ENCODE results near the gene PPP5C. TPM values are rescaled to one million over a fixed set of nuclear protein-coding genes. Genes with fewer than 3 reads are reported as not detected.
"Not testable (repeated sequence)": the region's sequence is repeated elsewhere in the genome, so short reads cannot be mapped to it uniquely, and the experiment has no call there.

Gene PPP5C
- polyA plus RNA-seq, 3 donors, result 9.9 to 76.3 (median 12.6) TPM

GRCh38 chr19:46311444-46311843 lies 35.4 kb upstream of the PPP5C start:
- no peak overlapping the region for H3K27ac Mint-ChIP-seq
- H4K20me1 ChIP-seq (ENCODE audit: insufficient read depth, low read length), result no peaks in the 10 kb centered on the region
- no peaks in the 10 kb centered on the region for H3K79me2 ChIP-seq (ENCODE audit: insufficient read depth, low read length)
- H3K4me3 Mint-ChIP-seq, result no peak overlapping the region
- H3K9me3 ChIP-seq (replicated peaks in 1 of 2; ENCODE audit: control insufficient read depth in 1 of 2, insufficient read depth in 1 of 2, low read length in 2 of 2), result peaks cover 4 to 5% of the 10 kb centered on the region in 2 donors
- peaks cover 0 to 7% (median 2%) of the 10 kb centered on the region in 3 donors for H3K27me3 Mint-ChIP-seq (ENCODE audit: low read depth in 3 of 3)
- H3K36me3 Mint-ChIP-seq, result no peaks in the 10 kb centered on the region
- intact Hi-C loops (cut with micrococcal nuclease), result no loop called here
- 95% methylated on average over 4 of the region's 5 CpGs for WGBS (ENCODE audit: insufficient coverage)
- no peak overlapping the region for H3K4me2 ChIP-seq (replicated peaks; ENCODE audit: extremely low read depth, low read length, poor library complexity, severe bottlenecking)
- no peak for TF ChIP-seq CTCF (IDR thresholded peaks at IDR 0.05)
- no peak overlapping the region for H2AFZ ChIP-seq (ENCODE audit: insufficient read depth, low read depth, low read length, poor library complexity, severe bottlenecking)
- H3K9ac ChIP-seq (ENCODE audit: insufficient read depth, low read length, poor library complexity, severe bottlenecking), result no peak overlapping the region
- no peak for DNase-seq
- H3K27ac ChIP-seq (ENCODE audit: low read depth in 1 of 2, low read length in 2 of 2), result no peak overlapping the region
- no peak overlapping the region for H3K4me3 ChIP-seq (replicated peaks in 1 of 3; ENCODE audit: low read depth in 2 of 3, low read length in 3 of 3)
- H3K27me3 ChIP-seq (ENCODE audit: control insufficient read depth in 2 of 2, insufficient read depth in 2 of 2, low read length in 2 of 2), result no peaks in the 10 kb centered on the region
- H3K4me1 ChIP-seq (ENCODE audit: control insufficient read depth in 1 of 2, insufficient read depth in 2 of 2, low read length in 2 of 2), result no peaks in the 10 kb centered on the region
- H3K4me1 Mint-ChIP-seq, result no peaks in the 10 kb centered on the region
- peaks cover 0 to 13% (median 5%) of the 10 kb centered on the region in 7 donors for H3K9me3 Mint-ChIP-seq
- no peaks in the 10 kb centered on the region for H3K36me3 ChIP-seq (replicated peaks in 1 of 2; ENCODE audit: control insufficient read depth in 1 of 2, insufficient read depth in 2 of 2, low read length in 2 of 2)

- H3K36me3 ChIP-seq (replicated peaks in 1 of 2; ENCODE audit: control insufficient read depth in 1 of 2, insufficient read depth in 2 of 2, low read length in 2 of 2); H3K9ac ChIP-seq (ENCODE audit: insufficient read depth, low read length, poor library complexity, severe bottlenecking); H3K9me3 ChIP-seq (replicated peaks in 1 of 2; ENCODE audit: control insufficient read depth in 1 of 2, insufficient read depth in 1 of 2, low read length in 2 of 2); H4K20me1 ChIP-seq (ENCODE audit: insufficient read depth, low read length); H3K36me3 Mint-ChIP-seq; H3K4me1 ChIP-seq (ENCODE audit: control insufficient read depth in 1 of 2, insufficient read depth in 2 of 2, low read length in 2 of 2); H3K9me3 Mint-ChIP-seq; H2AFZ ChIP-seq (ENCODE audit: insufficient read depth, low read depth, low read length, poor library complexity, severe bottlenecking); H3K79me2 ChIP-seq (ENCODE audit: insufficient read depth, low read length); H3K27me3 Mint-ChIP-seq (ENCODE audit: low read depth in 3 of 3); intact Hi-C loops (cut with micrococcal nuclease); H3K4me2 ChIP-seq (replicated peaks; ENCODE audit: extremely low read depth, low read length, poor library complexity, severe bottlenecking); H3K27me3 ChIP-seq (ENCODE audit: control insufficient read depth in 2 of 2, insufficient read depth in 2 of 2, low read length in 2 of 2); H3K4me3 ChIP-seq (replicated peaks in 1 of 3; ENCODE audit: low read depth in 2 of 3, low read length in 3 of 3); H3K27ac Mint-ChIP-seq; H3K27ac ChIP-seq (ENCODE audit: low read depth in 1 of 2, low read length in 2 of 2); H3K4me1 Mint-ChIP-seq; H3K4me3 Mint-ChIP-seq; DNase-seq: not testable (repeated sequence)
- 20% methylated on average over 1 of the region's 14 CpGs for WGBS (ENCODE audit: insufficient coverage)
Measured at GRCh38 chr19:46313540-46314469, 33.1 kb upstream of the PPP5C start.
